Ovary (tissue), 3 donors: ENCODE results near the gene PDXDC1.
"Not testable (repeated sequence)": the region's sequence is repeated elsewhere in the genome, so short reads cannot be mapped to it uniquely, and the experiment has no call there.

ENCODE experiments used
- CTCF ChIP-seq, 3 donors: fragments of 450-650 bp in 2 of 3; fragments of 200-600 bp in 1 of 3; IDR thresholded peaks; one replicate each; pipeline versions ENCODE4 v1.5.1 to v1.8.0; 2016 to 2022; ENCODE audit warnings: antibody characterized with exemption in 3 of 3, mild to moderate bottlenecking in 1 of 3
- EP300 ChIP-seq: sonication (generic); formaldehyde crosslinking; IDR thresholded peaks from one replicate; pipeline ENCODE4 v1.6.1; 2017; ENCODE audit warnings: antibody characterized with exemption
- POLR2A ChIP-seq: fragments of 450-650 bp; IDR thresholded peaks from one replicate; pipeline ENCODE4 v1.6.1; 2017; ENCODE audit warnings: antibody characterized with exemption, mild to moderate bottlenecking, moderate library complexity
- donor health status: DM: no; HTN: no; CAD: no.

GRCh38 chr16:15002448-15002847 lies 27.6 kb downstream of the PDXDC1 start:
- TF ChIP-seq CTCF (IDR thresholded peaks at IDR 0.05); POLR2A; EP300: not testable (repeated sequence)
